Measurements from ENCODE around the gene UBA52.

- TF ChIP-seq RFX5 (IDR thresholded peaks at IDR 0.05; ENCODE audit: low read depth, low read length) (0 out of 2 replicates have a peak, but pooled peaks have one; percentile 41), TAF1 (CRISPR knock-in tag; IDR thresholded peaks at IDR 0.05) (peak; percentile 6; the same call in 1 of the 2 replicates), HOXA5 (CRISPR knock-in tag; IDR thresholded peaks at IDR 0.05) (no peak), CTCF (CRISPR knock-in tag; IDR thresholded peaks at IDR 0.05) (no peak; the same call in 1 of the 2 replicates), SKI (IDR thresholded peaks at IDR 0.05; ENCODE audit: partially characterized antibody) (peak; percentile 45)
- TF ChIP-seq, protein P1, sequence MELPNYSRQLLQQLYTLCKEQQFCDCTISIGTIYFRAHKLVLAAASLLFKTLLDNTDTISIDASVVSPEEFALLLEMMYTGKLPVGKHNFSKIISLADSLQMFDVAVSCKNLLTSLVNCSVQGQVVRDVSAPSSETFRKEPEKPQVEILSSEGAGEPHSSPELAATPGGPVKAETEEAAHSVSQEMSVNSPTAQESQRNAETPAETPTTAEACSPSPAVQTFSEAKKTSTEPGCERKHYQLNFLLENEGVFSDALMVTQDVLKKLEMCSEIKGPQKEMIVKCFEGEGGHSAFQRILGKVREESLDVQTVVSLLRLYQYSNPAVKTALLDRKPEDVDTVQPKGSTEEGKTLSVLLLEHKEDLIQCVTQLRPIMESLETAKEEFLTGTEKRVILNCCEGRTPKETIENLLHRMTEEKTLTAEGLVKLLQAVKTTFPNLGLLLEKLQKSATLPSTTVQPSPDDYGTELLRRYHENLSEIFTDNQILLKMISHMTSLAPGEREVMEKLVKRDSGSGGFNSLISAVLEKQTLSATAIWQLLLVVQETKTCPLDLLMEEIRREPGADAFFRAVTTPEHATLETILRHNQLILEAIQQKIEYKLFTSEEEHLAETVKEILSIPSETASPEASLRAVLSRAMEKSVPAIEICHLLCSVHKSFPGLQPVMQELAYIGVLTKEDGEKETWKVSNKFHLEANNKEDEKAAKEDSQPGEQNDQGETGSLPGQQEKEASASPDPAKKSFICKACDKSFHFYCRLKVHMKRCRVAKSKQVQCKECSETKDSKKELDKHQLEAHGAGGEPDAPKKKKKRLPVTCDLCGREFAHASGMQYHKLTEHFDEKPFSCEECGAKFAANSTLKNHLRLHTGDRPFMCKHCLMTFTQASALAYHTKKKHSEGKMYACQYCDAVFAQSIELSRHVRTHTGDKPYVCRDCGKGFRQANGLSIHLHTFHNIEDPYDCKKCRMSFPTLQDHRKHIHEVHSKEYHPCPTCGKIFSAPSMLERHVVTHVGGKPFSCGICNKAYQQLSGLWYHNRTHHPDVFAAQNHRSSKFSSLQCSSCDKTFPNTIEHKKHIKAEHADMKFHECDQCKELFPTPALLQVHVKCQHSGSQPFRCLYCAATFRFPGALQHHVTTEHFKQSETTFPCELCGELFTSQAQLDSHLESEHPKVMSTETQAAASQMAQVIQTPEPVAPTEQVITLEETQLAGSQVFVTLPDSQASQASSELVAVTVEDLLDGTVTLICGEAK (IDR thresholded peaks at IDR 0.05): no peak
- TF ChIP-seq, protein P1 (CRISPR knock-in tag; IDR thresholded peaks at IDR 0.05): no peak
These were observed 39.1 kb downstream of the UBA52 start for GRCh38 chr19:18610556-18611326.
